Hepatocyte (in vitro differentiated cells): Measurements from ENCODE around the gene SOBP.

Experiments
- EZH2 ChIP-seq: fragments of 200-600 bp; sonication (generic); IDR thresholded peaks from 2 replicates; pipeline ENCODE4 v1.6.1; 2016; ENCODE audit warnings: antibody characterized with exemption, mild to moderate bottlenecking, borderline replicate concordance
- EZH2phosphoT487 ChIP-seq: fragments of 200-600 bp; sonication (generic); IDR thresholded peaks from one replicate; pipeline ENCODE4 v1.6.1; 2018; ENCODE audit warnings: antibody characterized with exemption, mild to moderate bottlenecking, low read depth, moderate library complexity; ENCODE audit not compliant: unreplicated experiment, severe bottlenecking
- TF ChIP-seq, protein P1 (sequence below): fragments of 200-600 bp; sonication (generic); IDR thresholded peaks from 2 replicates; pipeline ENCODE4 v1.5.1; 2016; ENCODE audit warnings: antibody characterized with exemption, mild to moderate bottlenecking; ENCODE audit not compliant: poor library complexity

DNA sequence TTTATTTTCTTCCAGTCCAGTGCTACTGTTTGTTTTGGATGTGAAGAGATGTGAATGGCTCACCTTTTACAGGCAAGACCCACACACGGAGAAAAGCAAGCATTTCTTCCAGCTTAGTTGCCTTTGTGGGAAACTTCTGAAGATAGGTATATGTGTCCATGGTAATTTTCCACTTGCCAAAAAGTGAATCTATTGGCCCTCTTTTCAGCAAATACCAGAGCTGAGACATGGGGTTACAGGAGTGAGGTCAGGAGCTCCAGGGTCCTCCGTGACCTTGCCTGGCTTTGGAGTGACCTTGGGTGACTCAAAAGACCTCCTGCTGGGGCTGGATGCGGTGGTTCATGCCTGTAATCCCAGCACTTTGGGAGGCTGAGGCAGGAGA is 167.4 kb downstream of the SOBP start:
- TF ChIP-seq, protein P1, sequence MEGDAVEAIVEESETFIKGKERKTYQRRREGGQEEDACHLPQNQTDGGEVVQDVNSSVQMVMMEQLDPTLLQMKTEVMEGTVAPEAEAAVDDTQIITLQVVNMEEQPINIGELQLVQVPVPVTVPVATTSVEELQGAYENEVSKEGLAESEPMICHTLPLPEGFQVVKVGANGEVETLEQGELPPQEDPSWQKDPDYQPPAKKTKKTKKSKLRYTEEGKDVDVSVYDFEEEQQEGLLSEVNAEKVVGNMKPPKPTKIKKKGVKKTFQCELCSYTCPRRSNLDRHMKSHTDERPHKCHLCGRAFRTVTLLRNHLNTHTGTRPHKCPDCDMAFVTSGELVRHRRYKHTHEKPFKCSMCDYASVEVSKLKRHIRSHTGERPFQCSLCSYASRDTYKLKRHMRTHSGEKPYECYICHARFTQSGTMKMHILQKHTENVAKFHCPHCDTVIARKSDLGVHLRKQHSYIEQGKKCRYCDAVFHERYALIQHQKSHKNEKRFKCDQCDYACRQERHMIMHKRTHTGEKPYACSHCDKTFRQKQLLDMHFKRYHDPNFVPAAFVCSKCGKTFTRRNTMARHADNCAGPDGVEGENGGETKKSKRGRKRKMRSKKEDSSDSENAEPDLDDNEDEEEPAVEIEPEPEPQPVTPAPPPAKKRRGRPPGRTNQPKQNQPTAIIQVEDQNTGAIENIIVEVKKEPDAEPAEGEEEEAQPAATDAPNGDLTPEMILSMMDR = no peak
- TF ChIP-seq EZH2 (no peak), EZH2phosphoT487 (no peak)
